HCT116 (cell line): Measurements from ENCODE around the gene CRHR1.

ENCODE experiments used
- CBX3 ChIP-seq: IDR thresholded peaks from 2 replicates; pipeline ENCODE4 v1.6.1; 2012; ENCODE audit warnings: low read depth
- CTCF ChIP-seq, 3 experiments: fragments of 200-600 bp in 1 of 3; sonication (generic) in 1 of 3; IDR thresholded peaks in 2 of 3; conservative IDR thresholded peaks in 1 of 3; 2 replicates each; pipeline ENCODE4 v1.5.1; 2012 to 2017; ENCODE audit warnings: low read depth in 2 of 3, low read length in 2 of 3, antibody characterized with exemption in 1 of 3, borderline replicate concordance in 1 of 3, control low read depth in 1 of 3, mild to moderate bottlenecking in 1 of 3, mixed read lengths in 1 of 3, mixed run types in 1 of 3, moderate library complexity in 1 of 3; ENCODE audit not compliant: insufficient read depth in 1 of 3
- EZH2 ChIP-seq: fragments of 200-600 bp; sonication (generic); IDR thresholded peaks from 2 replicates; pipeline ENCODE4 v1.6.1; 2017; ENCODE audit warnings: antibody characterized with exemption, mixed run types
- MAX ChIP-seq: IDR thresholded peaks from 2 replicates; pipeline ENCODE4 v1.6.1; 2012
- POLR2A ChIP-seq: IDR thresholded peaks from 2 replicates; pipeline ENCODE4 v1.7.0; 2011; ENCODE audit warnings: borderline replicate concordance; ENCODE audit not compliant: insufficient read depth, insufficient read length; ENCODE audit errors: extremely low read depth
- POLR2AphosphoS5 ChIP-seq: IDR thresholded peaks from 2 replicates; pipeline ENCODE4 v1.6.1; 2011; ENCODE audit warnings: mild to moderate bottlenecking, low read depth, low read length, moderate library complexity

GRCh38 chr17:45850468-45850867 lies 66.3 kb downstream of the CRHR1 start:
- no peak for TF ChIP-seq CTCF (IDR thresholded peaks at IDR 0.05 in 2 of 3, conservative IDR thresholded peaks at IDR 0.05 in 1 of 3; ENCODE audit: borderline replicate concordance in 1 of 3, insufficient read depth in 1 of 3, low read depth in 2 of 3, low read length in 2 of 3)
- no peak for TF ChIP-seq POLR2A
- no peak for TF ChIP-seq MAX
- TF ChIP-seq EZH2 = no peak
- no peak for TF ChIP-seq POLR2AphosphoS5
- TF ChIP-seq CBX3 = no peak
